Measurements from ENCODE around the gene DUOXA1.

Gene DUOXA1

GRCh38 chr15:45093622-45094357 lies 35.9 kb downstream of the DUOXA1 start:
- Histone ChIP-seq H3K4me3 (replicated peaks; ENCODE audit: low read depth, low read length) (no peak overlapping the region), H3K27me3 (replicated peaks; ENCODE audit: control insufficient read depth, insufficient read depth, low read length) (peaks cover 2% of the 10 kb centered on the region), H3K36me3 (ENCODE audit: control insufficient read depth, insufficient read depth, low read length) (no peaks in the 10 kb centered on the region)
- no peak for DNase-seq (ENCODE audit: extremely low read depth, insufficient read length)
- TF ChIP-seq, protein P1, sequence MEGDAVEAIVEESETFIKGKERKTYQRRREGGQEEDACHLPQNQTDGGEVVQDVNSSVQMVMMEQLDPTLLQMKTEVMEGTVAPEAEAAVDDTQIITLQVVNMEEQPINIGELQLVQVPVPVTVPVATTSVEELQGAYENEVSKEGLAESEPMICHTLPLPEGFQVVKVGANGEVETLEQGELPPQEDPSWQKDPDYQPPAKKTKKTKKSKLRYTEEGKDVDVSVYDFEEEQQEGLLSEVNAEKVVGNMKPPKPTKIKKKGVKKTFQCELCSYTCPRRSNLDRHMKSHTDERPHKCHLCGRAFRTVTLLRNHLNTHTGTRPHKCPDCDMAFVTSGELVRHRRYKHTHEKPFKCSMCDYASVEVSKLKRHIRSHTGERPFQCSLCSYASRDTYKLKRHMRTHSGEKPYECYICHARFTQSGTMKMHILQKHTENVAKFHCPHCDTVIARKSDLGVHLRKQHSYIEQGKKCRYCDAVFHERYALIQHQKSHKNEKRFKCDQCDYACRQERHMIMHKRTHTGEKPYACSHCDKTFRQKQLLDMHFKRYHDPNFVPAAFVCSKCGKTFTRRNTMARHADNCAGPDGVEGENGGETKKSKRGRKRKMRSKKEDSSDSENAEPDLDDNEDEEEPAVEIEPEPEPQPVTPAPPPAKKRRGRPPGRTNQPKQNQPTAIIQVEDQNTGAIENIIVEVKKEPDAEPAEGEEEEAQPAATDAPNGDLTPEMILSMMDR (IDR thresholded peaks at IDR 0.05; ENCODE audit: insufficient read depth, low read length, poor library complexity, severe bottlenecking): no peak

DNA sequence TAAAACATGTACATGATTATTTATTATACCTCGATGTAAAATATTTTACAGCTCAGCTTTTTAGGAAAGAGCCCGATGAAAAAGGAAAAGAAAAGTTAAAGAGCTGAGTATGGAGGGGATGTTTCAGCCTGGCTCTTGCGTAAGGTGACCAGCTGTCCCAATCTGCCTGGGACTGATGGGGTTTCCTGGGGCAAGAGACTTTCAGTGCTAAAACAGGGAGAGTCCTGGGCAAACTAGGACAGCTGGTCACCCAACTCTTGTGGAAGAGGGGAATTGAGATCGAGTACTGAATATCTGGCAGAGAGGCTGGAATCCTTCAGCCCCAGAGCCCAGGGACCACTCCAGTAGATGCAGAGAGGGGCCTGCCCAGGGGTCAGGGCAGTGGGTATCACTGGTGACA lies 36.7 kb downstream of the DUOXA1 start:
- Histone ChIP-seq H3K4me3 (replicated peaks; ENCODE audit: low read depth, low read length) (no peak overlapping the region), H3K27me3 (replicated peaks; ENCODE audit: control insufficient read depth, insufficient read depth, low read length) (peaks cover 2% of the 10 kb centered on the region), H3K36me3 (ENCODE audit: control insufficient read depth, insufficient read depth, low read length) (no peaks in the 10 kb centered on the region)
- TF ChIP-seq, protein P1 (IDR thresholded peaks at IDR 0.05; ENCODE audit: insufficient read depth, low read length, poor library complexity, severe bottlenecking): no peak
- DNase-seq (ENCODE audit: extremely low read depth, insufficient read length): no peak

GRCh38 chr15:45091576-45091975 lies 38.1 kb downstream of the DUOXA1 start:
- no peak overlapping the region for H3K4me3 ChIP-seq (replicated peaks; ENCODE audit: low read depth, low read length)
- peaks cover 2% of the 10 kb centered on the region for H3K27me3 ChIP-seq (replicated peaks; ENCODE audit: control insufficient read depth, insufficient read depth, low read length)
- H3K36me3 ChIP-seq (ENCODE audit: control insufficient read depth, insufficient read depth, low read length): no peaks in the 10 kb centered on the region
- DNase-seq (ENCODE audit: extremely low read depth, insufficient read length): no peak
- TF ChIP-seq, protein P1 (IDR thresholded peaks at IDR 0.05; ENCODE audit: insufficient read depth, low read length, poor library complexity, severe bottlenecking): no peak

GRCh38 chr15:45091161-45091560 lies 38.5 kb downstream of the DUOXA1 start:
- TF ChIP-seq, protein P1 (IDR thresholded peaks at IDR 0.05; ENCODE audit: insufficient read depth, low read length, poor library complexity, severe bottlenecking): no peak
- Histone ChIP-seq H3K27me3 (replicated peaks; ENCODE audit: control insufficient read depth, insufficient read depth, low read length) (peaks cover 2% of the 10 kb centered on the region), H3K36me3 (ENCODE audit: control insufficient read depth, insufficient read depth, low read length) (no peaks in the 10 kb centered on the region), H3K4me3 (replicated peaks; ENCODE audit: low read depth, low read length) (no peak overlapping the region)
- no peak for DNase-seq (ENCODE audit: extremely low read depth, insufficient read length)

DNA sequence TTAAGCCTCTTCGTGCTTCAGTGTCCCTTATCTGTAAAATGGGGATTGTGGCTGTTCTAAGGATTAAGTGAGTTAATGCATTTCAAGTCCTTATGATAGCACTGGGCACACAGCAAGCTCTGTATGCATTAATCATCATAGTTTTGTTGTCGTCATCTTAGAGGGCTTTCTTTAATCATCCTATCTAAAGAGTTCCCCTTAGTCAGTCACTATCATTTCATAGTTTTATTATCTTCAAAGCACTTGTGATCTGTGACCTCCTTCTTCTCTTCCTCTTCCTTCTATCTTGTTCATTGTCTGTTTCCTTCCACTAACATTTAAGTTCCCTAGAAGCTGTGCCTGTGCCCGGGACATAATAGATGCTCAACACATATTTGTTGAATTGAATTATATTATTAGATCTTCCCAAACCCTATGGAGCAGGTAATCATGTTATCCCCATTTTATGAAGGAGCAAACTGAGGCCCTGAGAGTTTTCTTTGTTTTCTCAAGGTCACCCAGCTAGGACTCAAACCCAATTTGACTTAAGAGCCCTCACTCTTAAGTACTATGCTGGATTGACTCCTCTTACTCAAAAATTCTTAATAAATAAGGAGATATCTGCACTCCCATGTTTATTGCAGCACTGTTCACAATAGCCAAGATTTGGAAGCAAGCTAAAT lies 39.8 kb downstream of the DUOXA1 start:
- TF ChIP-seq, protein P1 (IDR thresholded peaks at IDR 0.05; ENCODE audit: insufficient read depth, low read length, poor library complexity, severe bottlenecking): no peak
- H3K4me3 ChIP-seq (replicated peaks; ENCODE audit: low read depth, low read length): no peak overlapping the region
- DNase-seq (ENCODE audit: extremely low read depth, insufficient read length): no peak
- H3K36me3 ChIP-seq (ENCODE audit: control insufficient read depth, insufficient read depth, low read length): no peaks in the 10 kb centered on the region
- peaks cover 2% of the 10 kb centered on the region for H3K27me3 ChIP-seq (replicated peaks; ENCODE audit: control insufficient read depth, insufficient read depth, low read length)

Measured in GM06990 (cell line).